ENCODE results near the gene EOGT.

The EOGT gene

GRCh38 chr3:69009559-69010410, 3.7 kb downstream of the EOGT start:
- no peak for DNase-seq (ENCODE audit: low read depth in 2 of 2)

GRCh38 chr3:69008980-69009379, 4.5 kb downstream of the EOGT start:
- DNase-seq (ENCODE audit: low read depth in 2 of 2), result no peak

GRCh38 chr3:69005791-69006482, 7.5 kb downstream of the EOGT start:
- DNase-seq (ENCODE audit: low read depth in 2 of 2), result no peak

- DNase-seq (ENCODE audit: low read depth in 2 of 2), result no peak
Observed at GRCh38 chr3:69005071-69005790, 8.3 kb downstream of the EOGT start.

- no peak for DNase-seq (ENCODE audit: low read depth in 2 of 2)
Observed at GRCh38 chr3:69004138-69004537, 9.3 kb downstream of the EOGT start.

- no peak for DNase-seq (ENCODE audit: low read depth in 2 of 2)
Observed at GRCh38 chr3:68999605-69000004, 13.9 kb downstream of the EOGT start.

DNA sequence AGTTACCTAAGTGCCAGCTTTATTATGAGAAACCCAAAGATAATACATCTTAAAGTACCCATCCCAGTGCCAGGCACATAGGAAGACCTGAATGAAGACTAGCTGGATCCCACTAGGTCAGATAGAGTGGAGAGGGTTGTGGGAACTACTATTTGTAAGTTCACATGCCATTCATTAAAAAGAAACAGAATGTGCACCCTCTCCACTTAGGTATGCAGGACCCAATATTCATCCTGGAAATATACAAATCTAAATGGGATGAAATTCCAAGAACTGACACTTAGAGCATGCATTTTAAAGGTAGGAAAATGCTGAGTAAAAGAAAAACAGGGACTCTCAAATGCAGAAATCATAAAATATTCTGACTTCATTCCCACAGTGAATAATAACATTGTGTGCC, 14.3 kb downstream of the EOGT start:
- no peak for DNase-seq (ENCODE audit: low read depth in 2 of 2)

DNA sequence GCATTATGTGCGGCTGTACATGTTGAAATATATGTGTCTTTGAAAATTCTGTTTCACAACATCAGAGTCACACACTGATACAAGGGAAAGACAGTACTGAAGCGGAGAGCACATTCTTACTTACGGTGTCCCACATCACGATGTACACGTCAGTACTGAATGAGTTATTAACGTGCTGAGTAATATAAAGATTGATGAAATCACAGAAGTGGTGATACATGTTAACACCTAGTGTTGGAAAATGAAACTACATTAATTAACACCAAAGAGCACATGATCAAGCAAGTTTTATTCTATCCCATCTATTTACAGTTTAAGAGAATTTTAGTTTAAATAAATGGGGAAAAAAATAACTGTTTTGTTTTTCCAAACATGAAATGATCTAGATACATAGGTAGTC, 15.6 kb downstream of the EOGT start:
- DNase-seq (ENCODE audit: low read depth in 2 of 2), result no peak

DNA sequence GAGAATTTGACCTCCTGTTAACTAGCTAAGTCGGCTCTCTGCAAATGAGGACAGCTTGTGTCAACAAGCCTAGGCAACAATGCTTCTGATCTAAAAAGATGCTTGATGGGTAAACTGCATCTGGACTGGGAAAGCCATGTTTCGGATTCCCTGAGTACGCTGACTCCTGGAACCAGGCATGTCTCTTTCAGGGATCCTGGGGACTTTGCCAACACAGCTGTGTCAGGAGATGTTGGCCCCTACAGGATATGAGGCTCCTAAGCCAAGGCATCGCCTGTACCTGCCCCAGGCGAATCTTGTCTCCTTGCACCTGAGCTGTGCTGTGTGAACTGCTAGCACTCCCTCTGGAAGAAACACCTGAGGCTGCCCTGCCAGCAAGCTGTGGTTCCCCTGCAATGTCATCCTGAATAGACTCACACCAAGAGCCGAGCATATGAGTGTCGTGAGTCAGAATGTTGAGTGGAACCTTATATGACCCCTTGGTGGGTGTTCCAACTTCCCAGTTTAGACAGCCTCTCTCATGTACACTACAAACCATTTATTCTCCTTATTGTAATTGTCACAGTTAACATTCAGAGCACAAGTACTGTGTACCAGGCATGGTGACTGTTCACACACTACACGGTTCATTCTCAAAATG, 17.0 kb downstream of the EOGT start:
- no peak for DNase-seq (ENCODE audit: low read depth in 2 of 2)

- DNase-seq (ENCODE audit: low read depth in 2 of 2), result no peak
Observed at GRCh38 chr3:68988740-68989139, 24.7 kb downstream of the EOGT start.

GRCh38 chr3:68987322-68987721, 26.2 kb downstream of the EOGT start:
- DNase-seq (ENCODE audit: low read depth in 2 of 2), result no peak

GRCh38 chr3:68986496-68987208, 26.8 kb downstream of the EOGT start:
- DNase-seq (ENCODE audit: low read depth in 2 of 2), result no peak

- DNase-seq (ENCODE audit: low read depth in 2 of 2), result no peak
Observed at GRCh38 chr3:68985146-68985790, 28.2 kb downstream of the EOGT start.

- DNase-seq (ENCODE audit: low read depth in 2 of 2), result no peak
Observed at GRCh38 chr3:68984011-68984530, 29.4 kb downstream of the EOGT start.

DNA sequence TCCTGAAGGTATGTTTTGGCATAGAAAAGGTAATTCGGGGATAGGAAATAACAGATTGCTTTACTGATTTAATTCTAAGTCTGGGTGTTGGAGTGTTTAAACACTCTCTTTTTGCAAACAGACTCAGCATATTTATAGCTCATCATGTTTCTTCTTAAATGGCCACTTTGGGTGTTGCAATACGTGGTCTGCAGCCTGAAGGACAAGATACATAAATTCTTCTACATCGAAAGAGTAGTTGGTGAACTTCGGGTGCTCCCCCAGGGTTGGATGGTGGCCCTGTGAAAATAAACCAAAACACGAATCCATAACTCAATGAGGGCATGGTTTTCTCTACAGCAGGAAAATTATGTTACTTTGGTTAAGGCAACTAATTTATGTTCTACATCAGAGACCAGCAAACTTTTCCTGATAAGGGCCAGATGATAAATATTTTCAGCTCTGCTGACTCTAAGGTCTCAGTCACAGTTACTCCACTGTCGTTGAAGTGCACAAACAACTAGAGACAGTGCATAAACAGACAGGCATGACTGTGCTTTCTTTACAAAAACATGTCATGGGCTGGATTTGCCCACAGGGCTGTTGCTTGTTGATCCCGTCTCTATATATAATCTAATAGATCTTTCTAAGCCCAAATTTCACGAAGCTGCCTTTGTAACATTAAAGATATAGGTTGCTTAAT, 35.9 kb downstream of the EOGT start:
- no peak for DNase-seq (ENCODE audit: low read depth in 2 of 2)

DNA sequence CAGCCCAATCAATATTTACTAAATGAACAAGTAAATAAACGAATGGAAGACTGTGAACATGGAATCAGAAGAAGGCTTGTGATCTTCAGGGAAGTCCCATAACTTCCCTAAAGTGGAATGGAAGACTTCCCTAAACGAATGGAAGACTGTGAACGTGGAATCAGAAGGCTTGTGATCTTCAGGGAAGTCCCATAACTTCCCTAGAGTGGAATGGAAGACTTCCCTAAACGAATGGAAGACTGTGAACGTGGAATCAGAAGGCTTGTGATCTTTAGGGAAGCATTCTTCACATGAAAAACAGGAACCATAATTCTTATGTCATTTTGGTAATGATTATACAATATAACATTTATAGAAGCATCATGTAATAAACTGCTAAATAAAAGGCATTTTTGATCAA, 38.8 kb downstream of the EOGT start:
- DNase-seq (ENCODE audit: low read depth in 2 of 2), result no peak

GRCh38 chr3:68973639-68974038, 39.8 kb downstream of the EOGT start:
- DNase-seq (ENCODE audit: low read depth in 2 of 2), result no peak

DNA sequence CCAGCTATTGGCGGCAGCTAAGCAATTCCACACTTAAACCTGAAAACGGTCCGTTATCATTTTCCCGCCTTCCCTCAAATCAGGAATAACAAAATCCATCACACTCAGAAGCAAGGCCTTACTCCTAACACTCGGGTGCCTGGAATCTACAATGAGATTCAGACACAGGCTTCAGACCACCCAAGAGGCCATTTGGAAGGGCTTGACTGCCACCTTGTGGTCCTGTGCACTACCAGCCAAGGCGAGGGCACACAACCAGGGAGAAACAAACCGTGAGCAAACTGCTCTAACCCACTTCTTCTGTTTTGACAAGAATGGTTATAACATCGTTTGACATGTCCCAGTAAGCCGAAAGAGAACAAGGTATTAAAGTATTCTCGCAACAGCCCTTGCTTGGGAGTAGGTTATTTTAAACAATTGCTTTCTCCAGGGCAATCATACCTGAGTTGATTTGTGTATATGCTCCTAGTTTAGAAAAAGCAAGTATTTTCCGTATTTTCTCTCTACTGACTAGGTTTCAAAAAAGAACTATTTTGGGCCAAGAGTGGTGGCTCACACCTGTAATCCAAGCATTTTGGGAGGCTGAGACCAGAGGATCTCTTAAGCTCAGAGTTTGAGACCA, 41.0 kb downstream of the EOGT start:
- peak in 1 of 2 donors; percentile 5 for DNase-seq (ENCODE audit: low read depth in 2 of 2)

- DNase-seq (ENCODE audit: low read depth in 2 of 2), result no peak
Observed at GRCh38 chr3:68964694-68965093, 48.8 kb downstream of the EOGT start.

- no peak for DNase-seq (ENCODE audit: low read depth in 2 of 2)
Observed at GRCh38 chr3:68963891-68964290, 49.6 kb downstream of the EOGT start.

All from stimulated activated CD4-positive, alpha-beta T cell treated with anti-CD3 and anti-CD28 coated beads, Interleukin-1b, Interleukin-23, amount 100 ng/mL, for 1 hour (primary cell).